ENCODE data around the gene PTPRG.

Gene PTPRG

GRCh38 chr3:62128681-62129080, 567.3 kb downstream of the PTPRG start:
- DNase-seq (ENCODE audit: extremely low read depth, low read depth): no peak
- no peak overlapping the region for H3K4me3 ChIP-seq (replicated peaks; ENCODE audit: low read depth, low read length)
- no peak for TF ChIP-seq CTCF (IDR thresholded peaks at IDR 0.05; ENCODE audit: low read depth, low read length, missing control alignments)

DNA sequence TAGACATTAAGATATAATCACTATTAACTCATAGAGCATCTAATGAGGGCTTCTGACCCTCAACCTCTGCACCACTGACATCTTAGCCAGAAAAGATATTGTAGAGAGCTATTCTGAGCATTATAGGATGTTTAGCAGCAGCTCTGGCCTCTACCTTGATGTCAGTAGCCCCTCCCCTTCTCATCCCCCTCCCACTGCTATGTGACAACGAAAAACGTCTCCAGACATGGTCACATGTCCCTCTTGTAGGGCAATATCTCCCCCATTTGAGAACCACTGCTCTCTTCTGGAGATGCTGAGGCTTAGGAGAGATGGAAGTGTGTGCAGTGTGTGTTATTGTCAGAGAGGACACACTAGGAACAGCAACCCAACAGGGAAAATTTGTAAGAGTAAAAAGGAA, 569.7 kb downstream of the PTPRG start:
- TF ChIP-seq CTCF (IDR thresholded peaks at IDR 0.05; ENCODE audit: low read depth, low read length, missing control alignments): no peak
- H3K4me3 ChIP-seq (replicated peaks; ENCODE audit: low read depth, low read length): no peak overlapping the region
- no peak for DNase-seq (ENCODE audit: extremely low read depth, low read depth)

DNA sequence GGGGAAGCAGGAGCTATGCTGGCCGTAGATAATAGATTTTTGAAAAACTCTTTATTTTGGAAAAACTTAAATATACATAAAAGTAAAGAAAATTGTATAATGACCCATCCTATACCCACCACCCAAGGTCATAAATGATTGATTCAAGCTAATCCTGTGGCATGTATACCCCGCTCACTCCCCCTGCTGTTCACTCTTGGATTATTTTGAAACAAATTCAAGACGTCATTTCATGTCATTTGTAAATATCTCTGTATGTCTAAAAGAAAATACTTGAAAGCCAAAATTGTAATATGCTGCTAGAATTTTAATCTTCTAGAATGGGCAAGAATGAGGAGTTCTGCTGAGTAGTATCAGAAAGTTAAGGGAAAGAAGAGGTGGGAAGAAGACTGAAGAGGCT, 570.2 kb downstream of the PTPRG start:
- no peak for DNase-seq (ENCODE audit: extremely low read depth, low read depth)
- H3K4me3 ChIP-seq (replicated peaks; ENCODE audit: low read depth, low read length): no peak overlapping the region
- TF ChIP-seq CTCF (IDR thresholded peaks at IDR 0.05; ENCODE audit: low read depth, low read length, missing control alignments): peak; percentile 30

DNA sequence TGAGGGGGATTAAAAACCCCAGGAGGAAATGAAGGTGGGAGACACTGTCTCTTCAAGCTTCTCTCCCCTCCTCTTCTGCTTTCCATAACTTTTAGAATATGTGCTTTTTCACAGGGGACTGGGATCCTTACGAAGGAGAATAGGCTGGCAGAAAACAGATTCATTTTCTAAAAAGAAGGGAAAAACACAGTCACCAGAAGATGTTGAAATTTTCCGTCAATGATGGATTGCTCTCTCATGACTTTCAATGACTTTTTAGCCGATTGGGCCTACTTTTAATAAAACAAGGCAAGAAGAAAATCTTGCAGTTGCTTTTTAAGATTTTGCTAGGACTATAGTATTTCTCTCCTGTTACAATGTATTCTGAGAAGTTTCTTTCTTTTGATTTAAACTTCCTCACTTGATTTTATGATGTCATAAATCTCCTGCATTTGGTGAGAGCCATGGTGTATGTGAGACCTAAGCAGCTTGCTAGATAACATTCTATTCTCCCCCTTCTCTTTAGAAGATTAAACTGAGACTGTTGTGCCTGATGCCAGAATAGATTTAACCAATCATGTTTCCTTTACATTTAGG, 570.7 kb downstream of the PTPRG start:
- no peak for TF ChIP-seq CTCF (IDR thresholded peaks at IDR 0.05; ENCODE audit: low read depth, low read length, missing control alignments)
- no peak for DNase-seq (ENCODE audit: extremely low read depth, low read depth)
- H3K4me3 ChIP-seq (replicated peaks; ENCODE audit: low read depth, low read length): no peak overlapping the region

DNA sequence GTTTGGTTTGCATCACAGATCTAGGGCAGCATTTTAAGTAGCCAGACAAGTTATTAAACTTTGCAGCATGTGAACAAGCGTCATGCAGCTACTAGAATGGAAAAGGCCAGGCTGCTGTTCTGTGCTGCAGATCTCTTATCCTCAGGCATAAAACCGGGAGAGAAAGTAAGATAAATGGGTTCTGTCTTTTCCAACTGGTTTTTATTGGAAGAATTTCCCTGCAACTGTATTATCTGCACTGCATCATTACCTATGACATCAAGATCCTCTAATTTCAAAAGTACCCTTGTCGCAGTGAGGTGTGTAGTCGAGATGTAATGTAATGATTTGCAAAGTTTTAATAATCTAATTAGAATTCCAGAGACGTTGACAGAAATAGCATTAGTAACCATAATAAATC, 571.6 kb downstream of the PTPRG start:
- no peak overlapping the region for H3K4me3 ChIP-seq (replicated peaks; ENCODE audit: low read depth, low read length)
- no peak for TF ChIP-seq CTCF (IDR thresholded peaks at IDR 0.05; ENCODE audit: low read depth, low read length, missing control alignments)
- no peak for DNase-seq (ENCODE audit: extremely low read depth, low read depth)

DNA sequence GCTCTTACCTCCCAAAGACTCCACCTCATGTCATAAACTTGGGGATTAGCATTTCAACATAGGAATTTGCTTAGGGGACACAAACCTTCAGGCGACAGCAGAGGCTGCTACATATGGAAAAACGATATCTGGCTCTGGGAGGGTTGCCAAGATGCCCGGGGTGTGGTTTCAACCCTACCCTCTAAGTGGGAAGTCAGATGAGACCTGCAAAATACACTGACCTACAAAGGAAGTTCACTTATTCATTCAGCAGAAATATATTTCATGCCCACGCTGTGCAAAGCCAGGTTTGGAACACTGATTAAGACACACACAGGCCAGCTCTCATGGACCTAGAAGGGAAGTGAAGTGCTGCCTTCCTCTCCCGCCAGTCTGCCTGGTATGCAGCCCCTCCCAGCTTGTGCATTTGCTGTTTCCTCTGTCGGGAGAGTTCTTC, 572.7 kb downstream of the PTPRG start:
- TF ChIP-seq CTCF (IDR thresholded peaks at IDR 0.05; ENCODE audit: low read depth, low read length, missing control alignments): no peak
- H3K4me3 ChIP-seq (replicated peaks; ENCODE audit: low read depth, low read length): no peak overlapping the region
- DNase-seq (ENCODE audit: extremely low read depth, low read depth): peak; percentile 42

DNA sequence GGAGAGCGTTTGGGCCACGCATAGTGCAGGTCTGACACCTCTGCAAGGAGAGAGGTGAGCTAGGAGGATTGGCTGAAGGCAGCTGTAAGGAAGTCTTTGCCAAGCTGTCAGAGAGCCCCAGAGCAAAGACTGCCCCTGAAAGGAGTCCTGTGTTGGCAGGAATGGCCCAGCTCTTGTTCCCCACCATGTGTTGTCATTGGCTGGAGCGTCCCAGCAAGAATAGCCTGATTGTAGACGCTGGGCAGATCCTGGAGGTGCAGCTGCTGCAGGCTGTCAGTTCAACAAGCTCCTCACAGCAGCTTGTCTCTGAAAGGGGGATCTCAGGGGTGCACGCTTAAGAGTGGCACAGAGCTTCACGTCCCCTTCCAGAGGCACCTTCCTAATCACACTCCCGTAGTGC, 574.4 kb downstream of the PTPRG start:
- no peak overlapping the region for H3K4me3 ChIP-seq (replicated peaks; ENCODE audit: low read depth, low read length)
- no peak for DNase-seq (ENCODE audit: extremely low read depth, low read depth)
- no peak for TF ChIP-seq CTCF (IDR thresholded peaks at IDR 0.05; ENCODE audit: low read depth, low read length, missing control alignments)
